HCT116 (cell line): ENCODE measurements around the gene CCDC124. TPM values are rescaled to one million over a fixed set of nuclear protein-coding genes. Genes with fewer than 3 reads are reported as not detected.

Experiments used
- ATAC-seq: fragments of 200-7000 bp; cut with Tn5 transposase; 2 replicates; pipeline ENCODE4 v1.9.1; 2020; ENCODE audit warnings: mild to moderate bottlenecking, moderate library complexity
- BruUV-seq: library from RNA; stranded (reverse); fragments of 400-500 nt; replicated peaks from 2 replicates; lab custom pipeline; 2021; lab: Mats Ljungman, UMichigan
- CTCF ChIA-PET: fragments of 300-600 bp; sonication (Branson Sonifier 250); formaldehyde crosslinking; loops from one replicate; lab custom pipeline; 2021; ENCODE audit warnings: antibody characterized with exemption; lab: Charles Lee
- POLR2A ChIA-PET: fragments of 300-600, 350-600 bp; sonication (Branson Sonifier 250); formaldehyde crosslinking; loops from one replicate; lab custom pipeline; 2021; ENCODE audit warnings: antibody characterized with exemption; lab: Charles Lee
- RAD21 ChIA-PET, 2 experiments: fragments of 300-600 bp; sonication (Branson Sonifier 250); formaldehyde crosslinking; loops; one replicate each; lab custom pipeline; 2023; ENCODE audit warnings: low total read pairs in 2 of 2; ENCODE audit not compliant: uncharacterized antibody in 2 of 2, unreplicated experiment in 2 of 2, low non-redundant PET in 1 of 2; lab: Charles Lee
- DNase-seq: peaks from one replicate; pipeline ENCODE4 v3.0.0-alpha.2; 2010; ENCODE audit warnings: low read depth, low spot score
- H2AFZ ChIP-seq: fragments of 200-600 bp; shearing (Covaris generic), sonication (generic); 2 replicates; pipeline ENCODE4 v1.6.1; 2017; ENCODE audit warnings: low read depth, mixed run types, mixed read lengths, antibody characterized with exemption, low read length; ENCODE audit not compliant: poor library complexity, severe bottlenecking
- H3K27ac ChIP-seq: 2 replicates; pipeline ENCODE4 v1.5.1; 2012; ENCODE audit warnings: low read depth, low read length
- H3K27me3 ChIP-seq: fragments of 200-600 bp; sonication (generic); 2 replicates; pipeline ENCODE4 v1.6.1; 2016; ENCODE audit warnings: mixed run types, low read length, mixed read lengths; ENCODE audit not compliant: insufficient read depth
- H3K36me3 ChIP-seq, 2 experiments: fragments of 200-500 bp in 1 of 2; fragments of 200-600 bp in 1 of 2; sonication (Bioruptor generic) in 1 of 2; sonication (generic) in 1 of 2; 2 replicates each; pipeline versions ENCODE4 v1.5.1 to v1.6.1; 2014 to 2016; ENCODE audit warnings: low read length in 2 of 2, inconsistent platforms in 1 of 2, mixed read lengths in 1 of 2, mixed run types in 1 of 2; ENCODE audit not compliant: insufficient read depth in 2 of 2, control insufficient read depth in 1 of 2
- H3K4me1 ChIP-seq, 2 experiments: fragments of 200-600 bp in 1 of 2; sonication (generic) in 1 of 2; 2 replicates each; pipeline versions ENCODE4 v1.5.1 to v1.6.1; 2012 to 2017; ENCODE audit warnings: low read length in 2 of 2, inconsistent platforms in 1 of 2, mild to moderate bottlenecking in 1 of 2, mixed read lengths in 1 of 2, mixed run types in 1 of 2, moderate library complexity in 1 of 2; ENCODE audit not compliant: insufficient read depth in 2 of 2, control insufficient read depth in 1 of 2
- H3K4me2 ChIP-seq: fragments of 200-600 bp; sonication (generic); 2 replicates; pipeline ENCODE4 v1.6.1; 2017; ENCODE audit warnings: mixed run types, low read length, mixed read lengths
- H3K4me3 ChIP-seq, 2 experiments: fragments of 200-600 bp in 1 of 2; sonication (generic) in 1 of 2; replicated peaks in 1 of 2; 2 replicates each; pipeline ENCODE4 v1.5.1; 2011 to 2016; ENCODE audit warnings: low read length in 2 of 2, control low read depth in 1 of 2, low read depth in 1 of 2, mild to moderate bottlenecking in 1 of 2, mixed read lengths in 1 of 2, mixed run types in 1 of 2
- H3K79me2 ChIP-seq: fragments of 200-600 bp; sonication (generic); 2 replicates; pipeline ENCODE4 v1.6.1; 2017; ENCODE audit warnings: mild to moderate bottlenecking, mixed run types, low read length, moderate library complexity, mixed read lengths; ENCODE audit not compliant: insufficient read depth
- H3K9ac ChIP-seq: fragments of 200-600 bp; sonication (generic); 2 replicates; pipeline ENCODE4 v1.6.1; 2016; ENCODE audit warnings: low read length, mixed read lengths
- H3K9me2 ChIP-seq: fragments of 200-600 bp; sonication (generic), shearing (Covaris generic); 2 replicates; pipeline ENCODE4 v1.6.1; 2017; ENCODE audit warnings: mixed run types, mild to moderate bottlenecking, moderate library complexity; ENCODE audit not compliant: insufficient read depth
- H3K9me3 ChIP-seq, 2 experiments: fragments of 200-500 bp in 1 of 2; fragments of 200-600 bp in 1 of 2; sonication (Bioruptor generic) in 1 of 2; sonication (generic) in 1 of 2; 2 replicates each; pipeline ENCODE4 v1.6.1; 2014 to 2017; ENCODE audit warnings: low read length in 2 of 2, mixed read lengths in 2 of 2, inconsistent platforms in 1 of 2, low read depth in 1 of 2, mild to moderate bottlenecking in 1 of 2, mixed run types in 1 of 2, moderate library complexity in 1 of 2; ENCODE audit not compliant: control insufficient read depth in 1 of 2, insufficient read depth in 1 of 2
- H4K20me1 ChIP-seq: fragments of 200-600 bp; sonication (generic), shearing (Covaris generic); 2 replicates; pipeline ENCODE4 v1.6.1; 2017; ENCODE audit warnings: mixed run types, mild to moderate bottlenecking, moderate library complexity; ENCODE audit not compliant: insufficient read depth
- CBX3 ChIP-seq: IDR thresholded peaks from 2 replicates; pipeline ENCODE4 v1.6.1; 2012; ENCODE audit warnings: low read depth
- CEBPB ChIP-seq: IDR thresholded peaks from 2 replicates; pipeline ENCODE4 v1.6.1; 2012; ENCODE audit warnings: low read depth
- ELF1 ChIP-seq: IDR thresholded peaks from 2 replicates; pipeline ENCODE4 v1.6.1; 2012; ENCODE audit warnings: low read depth, borderline replicate concordance
- EZH2 ChIP-seq: fragments of 200-600 bp; sonication (generic); IDR thresholded peaks from 2 replicates; pipeline ENCODE4 v1.6.1; 2017; ENCODE audit warnings: antibody characterized with exemption, mixed run types
- EZH2phosphoT487 ChIP-seq: fragments of 200-600 bp; IDR thresholded peaks from 2 replicates; pipeline ENCODE4 v1.6.1; 2018; ENCODE audit warnings: antibody characterized with exemption, borderline replicate concordance
- FOSL1 ChIP-seq: IDR thresholded peaks from 2 replicates; pipeline ENCODE4 v1.6.1; 2012; ENCODE audit warnings: low read depth
- SRF ChIP-seq: IDR thresholded peaks from 2 replicates; pipeline ENCODE4 v1.6.1; 2012; ENCODE audit warnings: low read depth
- ZFX ChIP-seq: fragments of 450-650 bp; IDR thresholded peaks from 2 replicates; pipeline ENCODE4 v1.6.1; 2017
- intact Hi-C: fragments of 100-400 bp; cut with micrococcal nuclease; formaldehyde crosslinking; loops from 2 replicates; pipeline ENCODE4 v1.10.0; 2022
- total RNA-seq: library from RNA; stranded (reverse); gene quantifications from one replicate; pipeline ENCODE4 v1.2.1, GENCODE V29; 2021; ENCODE audit not compliant: unreplicated experiment
- TF ChIP-seq, protein P1 (sequence below): IDR thresholded peaks from 2 replicates; pipeline ENCODE4 v1.6.1; 2012

The CCDC124 gene
- total RNA-seq, 1 experiment from 2014 or later, result 177 TPM

GRCh38 chr19:17967257-17968051 is 34.6 kb downstream of the CCDC124 start:
- Histone ChIP-seq H3K79me2 (no peaks in the 10 kb centered on the region), H3K27ac (no peak overlapping the region)
- TF ChIP-seq EZH2phosphoT487 (no peak), CBX3 (no peak), ZFX (no peak), EZH2 (no peak), SRF (no peak), FOSL1 (no peak), ELF1 (no peak), CEBPB (no peak)
- TF ChIP-seq, protein P1, sequence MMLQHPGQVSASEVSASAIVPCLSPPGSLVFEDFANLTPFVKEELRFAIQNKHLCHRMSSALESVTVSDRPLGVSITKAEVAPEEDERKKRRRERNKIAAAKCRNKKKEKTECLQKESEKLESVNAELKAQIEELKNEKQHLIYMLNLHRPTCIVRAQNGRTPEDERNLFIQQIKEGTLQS, result no peak
- TF ChIP-seq, all 23 proteins: peak for 0
- no peak overlapping the region for H2AFZ ChIP-seq
- no peaks in the 10 kb centered on the region for H4K20me1 ChIP-seq
- intact Hi-C loops, result no loop called here
- no peak overlapping the region for H3K4me2 ChIP-seq
- H3K9me2 ChIP-seq, result no peaks in the 10 kb centered on the region
- no TSS peak for BruUV-seq
- DNase-seq (no peak), ATAC-seq (no peak)
- no peaks in the 10 kb centered on the region for H3K36me3 ChIP-seq
- H3K9me3 ChIP-seq, result no peaks in the 10 kb centered on the region
- H3K4me1 ChIP-seq, result peaks cover 0 to 10% of the 10 kb centered on the region in 2 experiments; a peak in 2 of 4 replicates
- H3K9ac ChIP-seq, result no peak overlapping the region
- POLR2A ChIA-PET, result no interaction called here
- CTCF ChIA-PET, result no interaction called here
- no peak overlapping the region for H3K4me3 ChIP-seq
- RAD21 ChIA-PET, result no interaction called here
- H3K27me3 ChIP-seq, result no peaks in the 10 kb centered on the region

DNA sequence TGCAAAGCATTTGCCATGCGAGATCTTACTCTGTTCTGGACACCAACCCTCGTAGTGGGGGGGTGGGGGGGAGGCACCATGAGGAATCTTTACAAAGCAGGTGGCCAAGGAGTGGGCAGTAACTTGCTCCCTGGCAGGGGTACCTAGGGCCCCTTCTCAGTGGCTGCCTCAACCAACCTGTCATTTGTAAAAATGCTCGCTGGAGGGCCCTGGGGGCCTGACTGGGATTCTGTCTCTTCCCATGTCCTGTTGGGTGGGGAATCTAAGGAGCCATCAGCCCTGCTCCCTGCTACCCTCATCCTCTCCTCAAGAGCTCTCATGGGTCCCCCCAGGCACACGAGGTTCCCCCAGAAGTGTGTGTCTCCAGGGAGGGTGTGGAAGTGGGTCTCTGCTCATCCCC is 35.5 kb downstream of the CCDC124 start:
- Histone ChIP-seq H3K4me3 (no peak overlapping the region), H3K36me3 (no peaks in the 10 kb centered on the region), H3K27me3 (no peaks in the 10 kb centered on the region), H3K9ac (no peak overlapping the region), H3K4me2 (no peak overlapping the region), H3K9me2 (no peaks in the 10 kb centered on the region), H4K20me1 (no peaks in the 10 kb centered on the region), H3K79me2 (no peaks in the 10 kb centered on the region), H3K9me3 (no peaks in the 10 kb centered on the region), H2AFZ (no peak overlapping the region), H3K4me1 (peaks cover 0 to 10% of the 10 kb centered on the region in 2 experiments; a peak in 2 of 4 replicates), H3K27ac (no peak overlapping the region)
- RAD21 ChIA-PET, result no interaction called here
- no peak for TF ChIP-seq ZFX
- TF ChIP-seq, protein P1, result no peak
- CTCF ChIA-PET, result interaction anchor here (0.6 kb wide), 1 partner anchor 21 kb away, joined by 6 read pairs; no protein-coding TSS in a partner anchor
- DNase-seq (no peak), ATAC-seq (no peak)
- POLR2A ChIA-PET, result no interaction called here
- no TSS peak for BruUV-seq
- intact Hi-C loops, result no loop called here
